PFSK-1 (cell line): Measurements from ENCODE around the gene ZNF98.

ENCODE experiments used
- POLR2AphosphoS5 ChIP-seq: IDR thresholded peaks from 2 replicates; pipeline ENCODE4 v1.6.1; 2012; ENCODE audit warnings: low read depth, mild to moderate bottlenecking, control low read depth, low read length, moderate library complexity
- TAF1 ChIP-seq: IDR thresholded peaks from 2 replicates; pipeline ENCODE4 v1.6.1; 2012; ENCODE audit warnings: low read length, control low read depth, borderline replicate concordance; ENCODE audit not compliant: insufficient read depth
- TF ChIP-seq, protein P1 (sequence below), 2 experiments: IDR thresholded peaks; 2 replicates each; pipeline versions ENCODE4 v1.6.1 to v1.8.0; 2011 to 2012; ENCODE audit warnings: low read depth in 2 of 2, low read length in 2 of 2, control low read depth in 1 of 2, inconsistent platforms in 1 of 2, mild to moderate bottlenecking in 1 of 2, moderate library complexity in 1 of 2; ENCODE audit not compliant: insufficient read depth in 1 of 2

DNA sequence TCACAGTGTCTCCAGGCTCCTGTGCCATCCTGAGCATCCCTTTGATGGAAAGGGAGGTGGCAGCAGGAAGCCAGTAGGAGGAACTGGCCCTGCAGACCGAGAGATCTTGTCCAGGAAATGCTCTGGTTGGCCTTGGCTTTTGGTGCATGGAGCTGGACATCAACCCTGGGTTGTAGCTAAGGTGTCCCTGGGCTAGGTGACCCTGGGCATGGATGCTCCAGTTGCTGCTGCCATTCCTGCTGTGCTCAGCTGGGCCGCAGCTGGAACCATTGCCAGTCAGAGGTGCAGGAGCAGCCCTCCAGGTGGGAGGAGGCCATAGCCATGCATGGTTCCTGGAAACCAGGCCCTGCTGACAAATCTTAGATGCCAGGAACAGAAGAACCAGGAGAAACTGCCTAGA is 67.5 kb downstream of the ZNF98 start:
- TF ChIP-seq TAF1 (no peak), POLR2AphosphoS5 (no peak)
- TF ChIP-seq, protein P1, sequence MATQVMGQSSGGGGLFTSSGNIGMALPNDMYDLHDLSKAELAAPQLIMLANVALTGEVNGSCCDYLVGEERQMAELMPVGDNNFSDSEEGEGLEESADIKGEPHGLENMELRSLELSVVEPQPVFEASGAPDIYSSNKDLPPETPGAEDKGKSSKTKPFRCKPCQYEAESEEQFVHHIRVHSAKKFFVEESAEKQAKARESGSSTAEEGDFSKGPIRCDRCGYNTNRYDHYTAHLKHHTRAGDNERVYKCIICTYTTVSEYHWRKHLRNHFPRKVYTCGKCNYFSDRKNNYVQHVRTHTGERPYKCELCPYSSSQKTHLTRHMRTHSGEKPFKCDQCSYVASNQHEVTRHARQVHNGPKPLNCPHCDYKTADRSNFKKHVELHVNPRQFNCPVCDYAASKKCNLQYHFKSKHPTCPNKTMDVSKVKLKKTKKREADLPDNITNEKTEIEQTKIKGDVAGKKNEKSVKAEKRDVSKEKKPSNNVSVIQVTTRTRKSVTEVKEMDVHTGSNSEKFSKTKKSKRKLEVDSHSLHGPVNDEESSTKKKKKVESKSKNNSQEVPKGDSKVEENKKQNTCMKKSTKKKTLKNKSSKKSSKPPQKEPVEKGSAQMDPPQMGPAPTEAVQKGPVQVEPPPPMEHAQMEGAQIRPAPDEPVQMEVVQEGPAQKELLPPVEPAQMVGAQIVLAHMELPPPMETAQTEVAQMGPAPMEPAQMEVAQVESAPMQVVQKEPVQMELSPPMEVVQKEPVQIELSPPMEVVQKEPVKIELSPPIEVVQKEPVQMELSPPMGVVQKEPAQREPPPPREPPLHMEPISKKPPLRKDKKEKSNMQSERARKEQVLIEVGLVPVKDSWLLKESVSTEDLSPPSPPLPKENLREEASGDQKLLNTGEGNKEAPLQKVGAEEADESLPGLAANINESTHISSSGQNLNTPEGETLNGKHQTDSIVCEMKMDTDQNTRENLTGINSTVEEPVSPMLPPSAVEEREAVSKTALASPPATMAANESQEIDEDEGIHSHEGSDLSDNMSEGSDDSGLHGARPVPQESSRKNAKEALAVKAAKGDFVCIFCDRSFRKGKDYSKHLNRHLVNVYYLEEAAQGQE (IDR thresholded peaks at IDR 0.05; ENCODE audit: insufficient read depth in 1 of 2, low read depth in 2 of 2, low read length in 2 of 2): no peak
